ENCODE measurements around the gene AK4. TPM values are rescaled to one million over a fixed set of nuclear protein-coding genes. Genes with fewer than 3 reads are reported as not detected.

The AK4 gene
- polyA plus RNA-seq, 1 donor (not counting 4 experiments of a cell fraction or from before 2014, with no cell fraction given), result 90.0 TPM

GRCh38 chr1:65165269-65165993, 17.4 kb downstream of the AK4 start:
- Histone ChIP-seq H3K27me3 (ENCODE audit: control insufficient read depth, extremely low read depth, insufficient read depth, low read length) (no peaks in the 10 kb centered on the region), H3K9ac (ENCODE audit: control insufficient read depth, extremely low read depth, insufficient read depth, low read length) (no peak overlapping the region), H3K9me1 (ENCODE audit: control insufficient read depth, extremely low read depth, insufficient read depth, low read length) (no peaks in the 10 kb centered on the region), H3K4me1 (ENCODE audit: control insufficient read depth, extremely low read depth, insufficient read depth, low read length) (peaks cover 14% of the 10 kb centered on the region), H3K27ac (ENCODE audit: control insufficient read depth, insufficient read depth, low read length) (no peak overlapping the region), H3K4me3 (ENCODE audit: control insufficient read depth in 2 of 3, extremely low read depth in 1 of 3, insufficient read depth in 2 of 3, low read depth in 1 of 3, low read length in 3 of 3) (no peak overlapping the region), H3K4me2 (ENCODE audit: control insufficient read depth, extremely low read depth, insufficient read depth, low read depth, low read length) (no peak overlapping the region), H4K20me1 (ENCODE audit: control insufficient read depth, extremely low read depth, insufficient read depth, low read length) (no peaks in the 10 kb centered on the region), H2AFZ (ENCODE audit: control insufficient read depth, low read length) (no peak overlapping the region), H3K36me3 (ENCODE audit: control insufficient read depth in 2 of 2, extremely low read depth in 1 of 2, insufficient read depth in 2 of 2, low read length in 2 of 2) (no peaks in the 10 kb centered on the region), H3K9me3 (ENCODE audit: control insufficient read depth, low read depth, low read length) (no peaks in the 10 kb centered on the region), H3K79me2 (ENCODE audit: control insufficient read depth, insufficient read depth, low read length) (peaks cover 56% of the 10 kb centered on the region)
- DNase-seq (ENCODE audit: low read depth, low spot score) (no peak), FAIRE-seq (no peak)
- dilution Hi-C loops (cut with MboI; ENCODE audit: extremely low pct_ligation_motif_present, low sequenced_read_pairs), result no loop called here
- TF ChIP-seq CTCF (optimal IDR thresholded peaks at IDR 0.05 in 1 of 3, IDR thresholded peaks at IDR 0.05 in 1 of 3, conservative IDR thresholded peaks at IDR 0.05 in 1 of 3; ENCODE audit: extremely low read depth in 1 of 3, insufficient read depth in 2 of 3, low read length in 3 of 3) (no peak), EZH2 (IDR thresholded peaks at IDR 0.05; ENCODE audit: low read length) (no peak)

- H3K9me3 ChIP-seq (ENCODE audit: control insufficient read depth, low read depth, low read length), result no peaks in the 10 kb centered on the region
- dilution Hi-C loops (cut with MboI; ENCODE audit: extremely low pct_ligation_motif_present, low sequenced_read_pairs), result no loop called here
- H3K27ac ChIP-seq (ENCODE audit: control insufficient read depth, insufficient read depth, low read length), result no peak overlapping the region
- H3K9ac ChIP-seq (ENCODE audit: control insufficient read depth, extremely low read depth, insufficient read depth, low read length), result no peak overlapping the region
- no peak overlapping the region for H3K4me3 ChIP-seq (ENCODE audit: control insufficient read depth in 2 of 3, extremely low read depth in 1 of 3, insufficient read depth in 2 of 3, low read depth in 1 of 3, low read length in 3 of 3)
- no peaks in the 10 kb centered on the region for H3K27me3 ChIP-seq (ENCODE audit: control insufficient read depth, extremely low read depth, insufficient read depth, low read length)
- no peak for DNase-seq (ENCODE audit: low read depth, low spot score)
- no peak for FAIRE-seq
- TF ChIP-seq EZH2 (IDR thresholded peaks at IDR 0.05; ENCODE audit: low read length), result no peak
- no peak for TF ChIP-seq CTCF (optimal IDR thresholded peaks at IDR 0.05 in 1 of 3, IDR thresholded peaks at IDR 0.05 in 1 of 3, conservative IDR thresholded peaks at IDR 0.05 in 1 of 3; ENCODE audit: extremely low read depth in 1 of 3, insufficient read depth in 2 of 3, low read length in 3 of 3)
- H3K4me2 ChIP-seq (ENCODE audit: control insufficient read depth, extremely low read depth, insufficient read depth, low read depth, low read length), result no peak overlapping the region
- no peaks in the 10 kb centered on the region for H3K36me3 ChIP-seq (ENCODE audit: control insufficient read depth in 2 of 2, extremely low read depth in 1 of 2, insufficient read depth in 2 of 2, low read length in 2 of 2)
- H4K20me1 ChIP-seq (ENCODE audit: control insufficient read depth, extremely low read depth, insufficient read depth, low read length), result no peaks in the 10 kb centered on the region
- H3K9me1 ChIP-seq (ENCODE audit: control insufficient read depth, extremely low read depth, insufficient read depth, low read length), result no peaks in the 10 kb centered on the region
- H3K4me1 ChIP-seq (ENCODE audit: control insufficient read depth, extremely low read depth, insufficient read depth, low read length), result peaks cover 17% of the 10 kb centered on the region
- H2AFZ ChIP-seq (ENCODE audit: control insufficient read depth, low read length), result no peak overlapping the region
- H3K79me2 ChIP-seq (ENCODE audit: control insufficient read depth, insufficient read depth, low read length), result peaks cover 48% of the 10 kb centered on the region
Observed at GRCh38 chr1:65166572-65167305, 18.7 kb downstream of the AK4 start.

Measured in keratinocyte (primary cell).